GM08714 (cell line): ENCODE results near the gene RAPGEF4.
"Not testable (repeated sequence)": the region's sequence is repeated elsewhere in the genome, so short reads cannot be mapped to it uniquely, and the experiment has no call there.

Experiments used
- H3K4me3 ChIP-seq: fragments of 200-500 bp; sonication (Bioruptor generic); 2 replicates; pipeline ENCODE4 v1.5.1; 2014; ENCODE audit warnings: mild to moderate bottlenecking, low read length, inconsistent platforms
- ZNF274 ChIP-seq: IDR thresholded peaks from 2 replicates; pipeline ENCODE4 v1.6.1; 2012; ENCODE audit warnings: mild to moderate bottlenecking, low read depth, low read length

The RAPGEF4 gene

GRCh38 chr2:173037245-173038120 lies 301.8 kb downstream of the RAPGEF4 start:
- no peak overlapping the region for H3K4me3 ChIP-seq

GRCh38 chr2:173038257-173038656 lies 302.6 kb downstream of the RAPGEF4 start:
- not testable (repeated sequence) for H3K4me3 ChIP-seq

More at GRCh38 chr2:173037245-173038120, 301.8 kb downstream of the RAPGEF4 start:
- no peak for TF ChIP-seq ZNF274

- H3K4me3 ChIP-seq: no peak overlapping the region
- TF ChIP-seq ZNF274: no peak
Measured at GRCh38 chr2:173040729-173041128, 305.1 kb downstream of the RAPGEF4 start.

GRCh38 chr2:173043476-173043875 lies 307.8 kb downstream of the RAPGEF4 start:
- TF ChIP-seq ZNF274: no peak

GRCh38 chr2:173043897-173044519 lies 308.4 kb downstream of the RAPGEF4 start:
- no peak for TF ChIP-seq ZNF274

More at GRCh38 chr2:173043476-173043875, 307.8 kb downstream of the RAPGEF4 start:
- no peak overlapping the region for H3K4me3 ChIP-seq

GRCh38 chr2:173044686-173045085 lies 309.0 kb downstream of the RAPGEF4 start:
- no peak overlapping the region for H3K4me3 ChIP-seq
- no peak for TF ChIP-seq ZNF274

More at GRCh38 chr2:173043897-173044519, 308.4 kb downstream of the RAPGEF4 start:
- no peak overlapping the region for H3K4me3 ChIP-seq

GRCh38 chr2:173045181-173045580 lies 309.5 kb downstream of the RAPGEF4 start:
- no peak overlapping the region for H3K4me3 ChIP-seq
- no peak for TF ChIP-seq ZNF274

GRCh38 chr2:173048522-173048896 lies 312.9 kb downstream of the RAPGEF4 start:
- TF ChIP-seq ZNF274: no peak
- H3K4me3 ChIP-seq: no peak overlapping the region

- TF ChIP-seq ZNF274: no peak
Measured at GRCh38 chr2:173048897-173049661, 313.4 kb downstream of the RAPGEF4 start.

GRCh38 chr2:173049831-173050230 lies 314.2 kb downstream of the RAPGEF4 start:
- no peak for TF ChIP-seq ZNF274
- no peak overlapping the region for H3K4me3 ChIP-seq

More at GRCh38 chr2:173048897-173049661, 313.4 kb downstream of the RAPGEF4 start:
- H3K4me3 ChIP-seq: no peak overlapping the region

GRCh38 chr2:173050684-173051083 lies 315.0 kb downstream of the RAPGEF4 start:
- no peak overlapping the region for H3K4me3 ChIP-seq
- no peak for TF ChIP-seq ZNF274

GRCh38 chr2:173051463-173052215 lies 316.0 kb downstream of the RAPGEF4 start:
- no peak for TF ChIP-seq ZNF274
- H3K4me3 ChIP-seq: no peak overlapping the region

GRCh38 chr2:173053043-173053699 lies 317.5 kb downstream of the RAPGEF4 start:
- no peak overlapping the region for H3K4me3 ChIP-seq
- TF ChIP-seq ZNF274: no peak
